Aorta (tissue), 5 donors: ENCODE data around the gene POC1A. TPM values are rescaled to one million over a fixed set of nuclear protein-coding genes. Genes with fewer than 3 reads are reported as not detected.

Experiments used
- ATAC-seq: fragments of 200-7000 bp; cut with Tn5 transposase; one replicate; pipeline ENCODE4 v1.9.1; 2022; ENCODE audit warnings: moderate library complexity; ENCODE audit not compliant: low FRiP score
- DNase-seq, 2 donors: peaks; one replicate each; pipeline ENCODE4 v3.0.0-alpha.2; 2020
- H3K27ac ChIP-seq, 2 donors: one replicate each; pipeline ENCODE4 v1.5.1; 2013; ENCODE audit warnings: low read length in 2 of 2, mild to moderate bottlenecking in 2 of 2, moderate library complexity in 2 of 2, control low read depth in 1 of 2, inconsistent platforms in 1 of 2, low read depth in 1 of 2
- H3K27me3 ChIP-seq, 2 donors: one replicate each; pipeline ENCODE4 v1.6.1; 2013; ENCODE audit warnings: control low read depth in 1 of 2, low read length in 1 of 2, mild to moderate bottlenecking in 1 of 2, moderate library complexity in 1 of 2; ENCODE audit not compliant: insufficient read depth in 2 of 2, control insufficient read depth in 1 of 2
- H3K36me3 ChIP-seq, 2 donors: one replicate each; pipeline ENCODE4 v1.6.1; 2013; ENCODE audit warnings: control low read depth in 1 of 2, low read length in 1 of 2, mild to moderate bottlenecking in 1 of 2; ENCODE audit not compliant: insufficient read depth in 2 of 2, control insufficient read depth in 1 of 2
- H3K4me1 ChIP-seq, 2 donors: one replicate each; pipeline ENCODE4 v1.6.1; 2013; ENCODE audit warnings: low read length in 2 of 2, control low read depth in 1 of 2, mild to moderate bottlenecking in 1 of 2, moderate library complexity in 1 of 2; ENCODE audit not compliant: insufficient read depth in 2 of 2, control insufficient read depth in 1 of 2
- H3K4me3 ChIP-seq, 2 donors: one replicate each; pipeline ENCODE4 v1.5.1; 2013; ENCODE audit warnings: low read length in 2 of 2, control low read depth in 1 of 2, mild to moderate bottlenecking in 1 of 2
- H3K9me3 ChIP-seq: one replicate; pipeline ENCODE4 v1.6.1; 2013; ENCODE audit warnings: mild to moderate bottlenecking, low read length; ENCODE audit not compliant: control insufficient read depth
- WGBS, 2 donors: extraction: QIAGEN DNeasy Blood & Tissue Kit; methylation state at CpG; one replicate each; pipeline ENCODE4 v1.1.7; 2013; 5-methylcytosine and 5-hydroxymethylcytosine counted together
- intact Hi-C, 2 donors: fragments of 100-400 bp; cut with DNase I; formaldehyde crosslinking; loops; one replicate each; pipeline versions ENCODE4 v1.14.2 to v1.15.0; 2022
- polyA plus RNA-seq, 2 donors: library from polyadenylated mRNA; stranded (reverse); fragments of 200-250 nt; gene quantifications; one replicate each; pipeline ENCODE4 v1.2.3, GENCODE V29; 2013
- total RNA-seq, 2 donors: library from RNA; stranded (reverse); fragmentation: NEBNext Ultra II Directional; extraction: Animal tissue kit (Norgen Biotek cat#: 25700); gene quantifications; one replicate each; pipeline ENCODE4 v1.2.1, GENCODE V29; 2021
- donor health status: healthy with polysubstance abuse.
- donor health status: Bipolar disorder and iron deficiency.
- donor health status: DM: no; HTN: no; CAD: no.
- donor health status: DM: no; HTN: no; CAD: no.
- donor health status: DM: yes; HTN: yes; CAD: no.

POC1A gene
- total and polyA plus RNA-seq, 4 donors: 0.38 to 2.1 (median 1.2) TPM

- Histone ChIP-seq H3K4me3 (peak overlapping the region; percentile 71 to 89), H3K9me3 (no peaks in the 10 kb centered on the region), H3K4me1 (no peaks in the 10 kb centered on the region), H3K27ac (peak overlapping the region; percentile 62 to 65), H3K27me3 (no peaks in the 10 kb centered on the region), H3K36me3 (peaks cover 0 to 7% of the 10 kb centered on the region in 2 donors)
- 1% methylated on average over 78 to 94 of the region's 94 CpGs for WGBS, 2 donors
- ATAC-seq (no peak), DNase-seq (no peak)
- intact Hi-C loops: loop anchor here (2.0 to 5.0 kb wide), 3 partner anchors 67 to 87 kb away; no protein-coding TSS in a partner anchor
Observed at GRCh38 chr3:52055537-52056351, 98.5 kb downstream of the POC1A start.

- ATAC-seq (no peak), DNase-seq (no peak)
- WGBS, 2 donors: 5 to 9% methylated on average over 17 to 26 of the region's 26 CpGs
- intact Hi-C loops: loop anchor here (1.0 to 5.0 kb wide), 5 partner anchors 38 to 87 kb away; no protein-coding TSS in a partner anchor
- H3K4me3 ChIP-seq: peak overlapping the region; percentile 71 to 89
- H3K9me3 ChIP-seq: no peaks in the 10 kb centered on the region
- H3K36me3 ChIP-seq: peaks cover 0 to 12% of the 10 kb centered on the region in 2 donors
- H3K27ac ChIP-seq: peak overlapping the region; percentile 62 to 65
- H3K27me3 ChIP-seq: no peaks in the 10 kb centered on the region
- no peaks in the 10 kb centered on the region for H3K4me1 ChIP-seq
Observed at GRCh38 chr3:52054661-52055511, 99.3 kb downstream of the POC1A start.

DNA sequence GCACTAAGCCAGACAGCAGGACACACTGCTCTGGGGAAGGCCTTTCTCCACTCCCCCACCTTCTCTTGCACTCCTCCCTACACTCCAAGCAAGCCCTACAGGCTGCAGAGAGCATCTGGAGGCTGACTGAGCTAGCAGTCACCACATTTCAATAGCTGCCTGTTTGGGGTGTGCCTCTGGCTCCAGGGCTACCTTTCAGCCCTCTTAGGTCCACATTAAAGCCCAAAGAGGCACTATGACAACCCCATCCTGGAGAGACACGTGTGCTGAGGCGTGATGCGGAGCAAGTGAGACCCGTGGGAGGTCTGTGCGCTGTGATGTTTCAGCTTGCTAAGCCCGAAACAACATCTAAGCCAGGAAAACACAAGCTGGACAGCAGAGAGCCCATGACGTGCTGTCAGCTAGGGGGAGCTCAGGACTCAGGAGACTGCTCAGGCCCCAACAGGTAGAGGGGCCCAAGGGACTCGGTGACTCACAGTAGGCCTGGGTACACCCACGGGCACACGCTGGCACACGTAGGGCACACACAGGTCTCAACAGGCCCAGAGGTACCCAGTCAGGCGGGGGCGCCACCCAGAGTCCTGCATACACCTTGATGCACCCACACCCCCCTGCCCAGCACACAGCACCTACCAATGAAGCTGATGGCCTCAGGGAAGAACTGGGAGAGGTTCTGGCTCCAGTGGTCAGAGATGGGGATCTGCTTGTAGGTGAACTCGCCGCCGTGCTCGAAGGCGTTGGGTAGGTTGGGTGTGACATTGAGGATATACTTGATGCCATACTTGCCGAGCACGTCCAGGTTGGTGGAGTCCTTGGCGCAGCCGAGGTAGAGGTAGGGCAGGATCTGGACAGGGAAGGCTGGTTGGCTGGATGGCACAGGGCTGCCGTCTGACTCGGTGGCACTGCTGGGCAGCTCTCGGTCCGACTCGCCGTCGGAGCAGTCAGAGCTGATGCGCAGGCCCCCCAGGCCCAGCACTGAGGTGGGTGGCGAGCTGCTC, 100.6 kb downstream of the POC1A start:
- no peaks in the 10 kb centered on the region for H3K27me3 ChIP-seq
- no peak overlapping the region for H3K4me3 ChIP-seq
- 72 to 75% methylated on average over 31 of the region's 31 CpGs for WGBS, 2 donors
- DNase-seq (no peak), ATAC-seq (no peak)
- H3K4me1 ChIP-seq: no peaks in the 10 kb centered on the region
- H3K27ac ChIP-seq: peak overlapping the region in 1 of 2 donors; percentile 15
- H3K36me3 ChIP-seq: peaks cover 0 to 14% of the 10 kb centered on the region in 2 donors
- intact Hi-C loops: loop anchor here (1.0 to 5.0 kb wide), 3 partner anchors 36 to 69 kb away; no protein-coding TSS in a partner anchor
- no peaks in the 10 kb centered on the region for H3K9me3 ChIP-seq

GRCh38 chr3:52052831-52053306, 101.4 kb downstream of the POC1A start:
- H3K27me3 ChIP-seq: no peaks in the 10 kb centered on the region
- ATAC-seq (peak; percentile 53), DNase-seq (peak; percentile 94 to 96)
- intact Hi-C loops: loop anchor here in 1 of 2 donors (1.0 to 5.0 kb wide), 2 partner anchors 36 to 49 kb away; no protein-coding TSS in a partner anchor
- H3K36me3 ChIP-seq: peaks cover 0 to 14% of the 10 kb centered on the region in 2 donors
- no peaks in the 10 kb centered on the region for H3K4me1 ChIP-seq
- H3K27ac ChIP-seq: peak overlapping the region in 1 of 2 donors; percentile 41
- 15 to 17% methylated on average over 10 of the region's 10 CpGs for WGBS, 2 donors
- H3K9me3 ChIP-seq: no peaks in the 10 kb centered on the region
- H3K4me3 ChIP-seq: no peak overlapping the region

DNA sequence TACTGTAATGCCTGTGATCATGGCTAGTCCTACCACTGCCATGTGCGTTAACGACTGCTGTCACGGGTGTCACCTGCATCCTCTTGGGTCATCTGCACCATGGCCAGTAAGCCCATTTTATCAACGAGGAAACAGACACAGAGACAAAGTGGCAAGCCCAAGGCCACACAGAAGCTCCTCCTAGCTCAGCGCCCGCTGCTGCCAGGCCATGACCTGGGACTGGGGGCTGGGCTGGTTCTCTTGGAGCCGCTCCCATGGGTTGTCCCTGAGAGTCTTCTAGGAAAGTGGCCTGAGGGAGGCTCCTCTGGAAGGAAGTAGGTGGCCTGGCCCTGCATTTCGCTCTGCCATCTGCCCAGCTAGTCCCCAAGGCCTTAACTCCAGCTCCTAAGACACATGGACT, 102.8 kb downstream of the POC1A start:
- Histone ChIP-seq H3K4me3 (no peak overlapping the region), H3K4me1 (no peaks in the 10 kb centered on the region), H3K27ac (no peak overlapping the region), H3K27me3 (no peaks in the 10 kb centered on the region), H3K36me3 (peaks cover 0 to 14% of the 10 kb centered on the region in 2 donors), H3K9me3 (no peaks in the 10 kb centered on the region)
- DNase-seq: no peak
- WGBS, 2 donors: 92 to 94% methylated on average over 8 of the region's 8 CpGs
- no peak for ATAC-seq
- intact Hi-C loops: loop anchor here in 1 of 2 donors (5.0 kb wide), 1 partner anchor 34 kb away; no protein-coding TSS in a partner anchor

DNA sequence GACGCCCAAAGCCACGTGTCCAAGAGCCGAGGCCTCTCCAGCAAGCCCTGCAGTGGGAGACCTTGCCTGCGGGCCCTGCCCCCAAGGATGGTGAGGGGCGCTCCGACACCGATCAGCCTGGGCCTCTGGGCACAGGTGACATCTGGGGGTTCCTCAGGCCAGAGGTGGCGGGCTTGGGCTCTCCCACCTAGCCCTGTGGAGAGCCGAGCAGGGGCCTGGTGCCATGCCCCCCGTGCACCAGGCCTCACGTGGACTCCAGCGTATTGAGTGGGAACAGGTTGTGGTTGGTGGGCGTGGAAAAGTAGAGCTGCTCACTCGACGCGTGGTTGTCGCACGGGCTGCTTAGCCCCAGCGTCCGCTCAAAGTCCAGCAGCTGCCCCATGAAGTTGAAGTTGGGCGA, 103.7 kb downstream of the POC1A start:
- Histone ChIP-seq H3K4me3 (no peak overlapping the region), H3K27me3 (no peaks in the 10 kb centered on the region), H3K4me1 (no peaks in the 10 kb centered on the region), H3K9me3 (no peaks in the 10 kb centered on the region), H3K36me3 (peaks cover 0 to 14% of the 10 kb centered on the region in 2 donors), H3K27ac (no peak overlapping the region)
- intact Hi-C loops: loop anchor here in 1 of 2 donors (5.0 kb wide), 1 partner anchor 33 kb away; no protein-coding TSS in a partner anchor
- no peak for ATAC-seq
- DNase-seq: no peak
- 93 to 94% methylated on average over 19 to 21 of the region's 21 CpGs for WGBS, 2 donors

DNA sequence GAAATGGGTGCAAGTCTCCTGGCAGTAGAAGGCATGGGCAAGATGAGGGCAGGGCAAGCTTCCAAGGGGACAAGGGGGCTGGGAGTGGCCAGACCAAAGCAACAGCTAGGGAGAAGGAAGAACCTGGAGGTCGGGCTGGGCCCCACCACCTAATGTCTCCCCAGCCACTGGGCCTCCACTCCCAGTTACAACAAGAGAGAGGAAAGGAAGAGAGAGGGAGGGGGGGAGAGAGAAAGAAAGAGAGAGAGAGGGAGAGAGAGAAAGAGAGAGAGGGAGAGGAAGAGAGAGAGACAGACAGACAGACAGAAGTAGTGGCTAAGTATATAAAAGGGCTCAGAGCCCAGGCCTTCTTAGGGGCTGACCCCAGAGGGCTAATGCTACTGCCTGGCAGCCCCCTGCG, 104.7 kb downstream of the POC1A start:
- Histone ChIP-seq H3K4me1 (no peaks in the 10 kb centered on the region), H3K27ac (no peak overlapping the region), H3K27me3 (no peaks in the 10 kb centered on the region), H3K9me3 (no peaks in the 10 kb centered on the region), H3K36me3 (peaks cover 0 to 14% of the 10 kb centered on the region in 2 donors), H3K4me3 (no peak overlapping the region)
- WGBS, 2 donors: 82 to 90% methylated on average over 2 of the region's 2 CpGs
- intact Hi-C loops: no loop called here
- DNase-seq (no peak), ATAC-seq (no peak)
